ENCODE data around the gene OXCT1.

DNA sequence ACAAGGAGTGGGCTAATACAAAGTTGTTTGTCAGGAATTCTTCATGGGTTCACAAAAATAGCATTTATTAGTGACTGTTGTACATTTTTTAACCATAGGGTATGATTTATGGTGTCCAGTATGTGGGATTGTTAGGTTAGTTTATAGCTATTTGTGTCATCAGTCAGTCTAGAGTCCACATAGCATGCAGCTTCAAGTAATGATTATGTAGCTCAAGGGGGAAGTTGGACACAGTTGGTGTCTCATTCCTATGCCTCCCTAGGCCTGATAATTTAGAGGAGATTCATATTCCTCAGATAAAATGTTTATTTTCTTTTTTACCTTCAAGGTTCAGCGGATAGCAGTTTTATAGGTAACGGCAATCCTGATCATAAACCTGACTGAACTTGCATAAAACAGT lies 153.8 kb downstream of the OXCT1 start:
- TF ChIP-seq, protein P1, sequence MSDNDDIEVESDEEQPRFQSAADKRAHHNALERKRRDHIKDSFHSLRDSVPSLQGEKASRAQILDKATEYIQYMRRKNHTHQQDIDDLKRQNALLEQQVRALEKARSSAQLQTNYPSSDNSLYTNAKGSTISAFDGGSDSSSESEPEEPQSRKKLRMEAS (IDR thresholded peaks at IDR 0.05; ENCODE audit: insufficient read depth, insufficient read length): no peak
- TF ChIP-seq FOS (IDR thresholded peaks at IDR 0.05; ENCODE audit: borderline replicate concordance, insufficient read depth, low read length) (no peak), JUN (IDR thresholded peaks at IDR 0.05; ENCODE audit: borderline replicate concordance, insufficient read depth, insufficient read length, low read depth) (no peak), POLR2A (IDR thresholded peaks at IDR 0.05; ENCODE audit: low read depth, low read length) (no peak), POLR2AphosphoS5 (IDR thresholded peaks at IDR 0.05; ENCODE audit: insufficient read depth, low read depth, low read length) (no peak)
- TF ChIP-seq, protein P2, sequence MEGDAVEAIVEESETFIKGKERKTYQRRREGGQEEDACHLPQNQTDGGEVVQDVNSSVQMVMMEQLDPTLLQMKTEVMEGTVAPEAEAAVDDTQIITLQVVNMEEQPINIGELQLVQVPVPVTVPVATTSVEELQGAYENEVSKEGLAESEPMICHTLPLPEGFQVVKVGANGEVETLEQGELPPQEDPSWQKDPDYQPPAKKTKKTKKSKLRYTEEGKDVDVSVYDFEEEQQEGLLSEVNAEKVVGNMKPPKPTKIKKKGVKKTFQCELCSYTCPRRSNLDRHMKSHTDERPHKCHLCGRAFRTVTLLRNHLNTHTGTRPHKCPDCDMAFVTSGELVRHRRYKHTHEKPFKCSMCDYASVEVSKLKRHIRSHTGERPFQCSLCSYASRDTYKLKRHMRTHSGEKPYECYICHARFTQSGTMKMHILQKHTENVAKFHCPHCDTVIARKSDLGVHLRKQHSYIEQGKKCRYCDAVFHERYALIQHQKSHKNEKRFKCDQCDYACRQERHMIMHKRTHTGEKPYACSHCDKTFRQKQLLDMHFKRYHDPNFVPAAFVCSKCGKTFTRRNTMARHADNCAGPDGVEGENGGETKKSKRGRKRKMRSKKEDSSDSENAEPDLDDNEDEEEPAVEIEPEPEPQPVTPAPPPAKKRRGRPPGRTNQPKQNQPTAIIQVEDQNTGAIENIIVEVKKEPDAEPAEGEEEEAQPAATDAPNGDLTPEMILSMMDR (IDR thresholded peaks at IDR 0.05; ENCODE audit: extremely low read depth in 1 of 2, insufficient read depth in 1 of 2, low read depth in 1 of 2, low read length in 2 of 2): no peak
